Measurements from ENCODE around the gene NFIA.

The NFIA gene

DNA sequence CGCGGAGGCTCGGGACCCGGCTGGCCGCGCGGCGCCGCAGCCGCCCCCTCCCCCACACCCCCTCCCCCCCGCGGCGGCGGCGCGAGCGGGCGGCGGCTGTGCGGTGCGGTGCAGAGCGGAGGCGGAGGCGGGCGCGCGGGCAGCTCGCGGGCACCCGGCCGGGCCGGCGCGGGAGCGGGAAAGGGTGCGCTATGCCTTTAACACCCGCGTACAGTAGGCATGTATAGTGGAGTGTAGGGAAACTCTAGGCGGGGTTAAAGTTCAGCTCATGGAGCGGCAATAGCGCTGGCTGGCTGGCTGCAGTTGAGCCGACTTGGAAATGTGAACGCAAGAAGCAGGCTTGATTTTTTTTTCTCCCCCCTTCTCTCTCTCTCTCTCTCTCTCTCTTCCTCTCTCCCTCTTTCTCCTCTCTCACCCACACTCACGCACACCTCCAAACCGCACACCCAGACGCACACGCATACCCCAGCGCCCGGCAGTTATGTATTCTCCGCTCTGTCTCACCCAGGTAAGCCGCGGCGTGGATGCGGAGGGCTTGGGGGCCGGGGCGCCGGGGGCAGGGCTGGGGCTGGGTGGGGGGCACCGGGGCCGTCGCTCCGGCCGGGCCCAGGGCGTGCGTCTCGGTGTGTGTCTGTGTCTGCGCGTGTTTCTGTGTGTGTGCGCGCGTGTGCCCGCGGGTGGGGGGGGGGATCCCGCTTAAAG lies at the start of gene NFIA:
Gene NFIA, plus strand, starts transcription at position 251 of the 702 bp plus-strand sequence.
- DNase-seq: peak; percentile 23

DNA sequence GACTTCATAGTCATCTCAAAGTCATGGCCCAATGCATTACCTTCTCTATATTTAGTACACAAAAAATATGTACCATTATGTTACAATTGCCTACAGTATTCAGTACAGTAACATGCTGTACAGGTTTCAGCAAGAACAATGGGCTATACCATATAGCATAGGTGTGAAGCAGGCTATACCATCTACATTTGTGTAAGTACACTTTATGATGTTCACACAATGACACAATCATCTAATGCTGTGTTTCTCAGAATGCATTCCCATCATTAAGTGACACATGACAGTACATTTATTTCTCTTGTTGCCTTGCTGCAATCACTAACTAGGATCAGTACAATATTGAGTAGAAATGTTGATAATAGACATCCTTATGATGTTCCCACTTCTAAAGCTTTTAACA lies 46.5 kb upstream of the NFIA start:
- DNase-seq: no peak

DNA sequence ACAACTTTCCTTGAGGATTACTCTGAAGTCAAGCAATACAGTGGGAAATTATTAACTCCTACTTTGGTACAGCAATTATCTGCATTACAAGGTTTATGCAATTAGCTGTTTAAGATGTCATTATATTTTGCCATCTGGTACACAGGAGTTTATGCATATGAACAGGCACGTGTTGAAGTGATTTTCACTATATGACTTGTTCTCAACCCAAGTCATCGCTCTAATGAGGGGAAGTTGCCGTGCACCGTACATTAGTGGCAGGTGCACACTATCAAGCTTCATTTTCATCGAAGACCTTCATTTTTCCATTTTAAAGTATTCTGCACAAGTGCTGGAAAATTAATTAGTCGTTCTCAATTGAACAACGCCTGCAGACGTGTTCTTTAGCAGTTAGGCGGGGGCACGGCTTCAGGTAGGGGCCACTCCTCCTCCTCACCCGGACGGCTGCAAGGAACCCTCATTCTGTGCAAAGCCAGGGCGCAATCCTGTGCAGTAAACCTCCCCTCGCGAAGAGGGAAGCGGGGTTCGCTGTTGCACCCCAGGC lies 39.8 kb upstream of the NFIA start:
- DNase-seq: no peak

DNA sequence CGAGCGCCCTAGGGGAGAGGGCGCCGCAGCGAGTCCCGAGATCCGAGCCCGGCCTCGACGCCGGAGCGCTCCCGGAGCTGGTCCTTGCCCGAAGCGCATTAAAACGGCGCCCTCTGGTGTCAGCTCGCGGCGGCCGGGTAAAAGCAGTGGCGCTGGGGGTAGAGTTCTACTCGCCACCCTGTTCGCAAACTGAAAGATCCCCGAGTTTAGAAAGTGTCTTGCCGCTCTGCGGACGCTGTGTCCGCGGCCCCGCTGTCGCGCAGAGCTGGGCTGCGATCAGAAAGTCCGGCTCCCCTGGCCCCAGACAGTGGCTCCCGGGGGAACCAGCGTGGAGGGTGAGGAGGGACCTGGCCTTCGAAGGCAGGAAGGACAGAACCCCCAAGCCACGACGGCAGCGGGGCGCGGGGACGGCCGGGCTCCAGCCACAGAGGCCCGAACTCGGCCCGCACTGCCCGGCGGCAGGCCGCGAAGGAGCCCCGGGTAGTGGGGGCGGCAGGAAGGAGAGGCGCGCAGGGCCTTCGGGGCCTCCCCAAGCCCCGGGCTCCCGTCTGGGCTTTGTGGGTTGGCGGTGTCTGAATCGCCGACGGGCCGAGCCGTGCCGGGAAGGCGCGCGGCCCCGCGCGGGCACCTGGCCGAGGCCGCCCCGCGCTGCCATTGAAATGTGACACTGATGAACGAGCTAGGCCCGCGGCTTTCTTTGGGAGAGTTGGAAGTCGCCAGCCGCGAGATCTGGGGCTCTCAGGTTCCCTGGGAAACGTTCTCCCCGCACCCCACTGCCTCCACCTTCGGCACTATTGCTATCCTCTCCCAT lies 39.1 kb upstream of the NFIA start:
- peak; percentile 87 for DNase-seq

DNA sequence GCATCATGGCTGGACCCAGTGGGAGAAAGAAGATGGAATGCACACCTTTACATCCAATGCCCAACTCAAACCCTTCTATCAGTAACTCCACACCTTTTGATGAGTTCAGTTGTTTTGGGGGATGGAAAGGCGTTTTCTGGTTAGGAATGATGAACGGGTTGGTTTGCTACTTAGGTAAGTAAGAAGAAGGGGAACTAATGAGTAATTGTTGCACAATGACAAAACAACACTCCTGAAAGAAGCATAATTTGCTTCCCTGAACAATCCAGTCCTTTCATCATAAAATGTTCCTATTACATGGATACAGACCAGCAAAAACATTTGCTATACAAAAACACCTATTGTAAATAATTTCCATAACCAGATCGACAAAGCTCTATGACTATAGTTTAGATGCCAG lies 35.9 kb upstream of the NFIA start:
- no peak for DNase-seq

DNA sequence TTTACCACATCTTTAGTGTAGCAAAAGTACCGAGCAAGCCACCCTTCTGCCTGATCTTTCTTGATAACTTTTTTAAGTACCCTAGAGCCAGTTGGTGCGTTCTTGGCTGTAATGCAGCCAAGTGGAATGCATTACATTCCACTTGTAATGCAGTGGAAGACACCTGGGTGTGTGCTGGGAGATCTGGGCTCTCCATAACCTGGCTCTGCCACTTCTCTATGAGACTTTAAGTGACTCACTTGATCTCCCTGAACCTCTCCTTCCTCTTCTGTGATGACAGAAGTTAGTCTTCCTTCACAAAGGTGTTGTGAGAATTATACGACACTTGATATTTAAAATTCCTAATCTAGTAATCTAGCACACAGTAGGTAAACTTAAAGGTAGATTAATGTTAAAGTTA lies 35.3 kb upstream of the NFIA start:
- no peak for DNase-seq

DNA sequence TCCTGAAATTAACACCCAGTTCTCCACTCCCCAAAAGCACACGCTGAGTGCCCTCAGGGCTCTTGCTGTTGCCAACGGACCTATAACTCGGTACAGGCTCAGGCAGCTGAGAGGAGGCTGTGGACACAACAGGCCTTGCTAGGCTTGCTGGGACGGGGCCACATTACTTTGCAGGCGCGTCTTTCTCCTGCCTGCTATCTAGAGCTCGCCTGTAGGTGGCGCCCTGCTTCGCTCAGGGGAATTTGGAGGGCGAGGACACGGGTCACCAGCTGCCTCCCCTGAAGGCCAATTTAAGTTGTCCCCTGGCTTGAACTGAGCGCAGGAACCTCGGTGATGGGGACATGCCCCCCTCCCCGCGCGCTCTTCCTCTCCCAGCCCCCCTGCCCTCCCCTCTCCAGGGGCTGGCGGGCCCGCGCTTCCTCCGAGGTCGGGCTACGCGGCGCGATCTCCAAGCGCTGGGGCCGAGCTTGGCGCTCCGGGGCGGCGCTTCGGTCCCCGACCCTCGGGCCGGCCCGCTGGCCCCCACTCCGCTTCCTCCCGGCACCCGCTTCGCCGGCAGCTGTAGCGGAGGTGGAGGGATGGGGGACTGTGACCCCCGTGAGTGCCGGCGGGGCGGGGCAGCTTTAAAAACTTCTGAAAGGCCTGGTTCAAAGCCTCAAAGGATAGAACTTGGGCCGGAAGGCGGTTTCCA lies 32.4 kb upstream of the NFIA start:
- peak; percentile 90 for DNase-seq

DNA sequence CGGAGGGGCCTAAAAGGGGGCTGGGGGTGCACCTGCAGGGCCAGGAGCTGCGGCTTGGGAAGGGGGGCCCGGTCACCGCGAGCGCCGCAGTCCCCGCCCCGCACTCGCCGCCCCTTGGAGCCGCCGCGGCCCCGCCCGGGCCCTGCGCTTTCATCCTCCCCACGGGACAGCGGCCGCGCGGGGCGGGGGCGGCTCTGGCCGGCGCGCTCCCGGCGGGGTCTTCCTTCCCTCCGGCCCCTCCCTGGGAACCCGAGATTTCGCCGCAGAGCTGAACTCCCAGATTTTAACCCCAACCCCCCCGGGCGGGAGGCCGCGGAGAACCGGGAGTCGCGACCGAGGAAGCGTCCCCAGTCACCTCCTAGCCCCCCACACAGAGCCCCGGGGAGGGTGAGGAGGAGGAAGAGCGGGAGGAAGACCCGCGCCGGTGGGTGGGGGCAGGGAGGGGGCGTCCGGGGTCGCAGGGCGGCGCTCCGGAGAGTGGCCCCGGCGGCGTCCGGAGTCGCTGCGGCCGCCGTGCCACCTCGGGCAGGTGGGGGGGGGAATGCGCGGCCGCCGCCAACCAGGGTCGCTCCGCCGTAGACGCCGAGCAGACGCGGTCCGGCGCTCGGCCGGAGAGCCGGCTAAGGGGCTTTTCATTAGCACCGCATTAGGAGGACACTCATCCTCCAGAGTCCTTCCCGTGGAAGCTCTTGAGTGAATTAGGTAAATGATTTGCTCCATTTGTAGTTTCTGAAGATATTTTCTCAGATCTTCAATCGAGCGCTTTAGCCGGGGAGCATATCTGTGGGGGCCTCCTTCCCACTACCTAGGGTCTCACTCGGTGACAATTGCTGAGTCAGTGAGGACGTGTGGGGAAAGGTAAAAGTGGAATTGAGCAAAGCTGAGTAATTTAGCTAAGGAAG lies 31.6 kb upstream of the NFIA start:
- DNase-seq: no peak

DNA sequence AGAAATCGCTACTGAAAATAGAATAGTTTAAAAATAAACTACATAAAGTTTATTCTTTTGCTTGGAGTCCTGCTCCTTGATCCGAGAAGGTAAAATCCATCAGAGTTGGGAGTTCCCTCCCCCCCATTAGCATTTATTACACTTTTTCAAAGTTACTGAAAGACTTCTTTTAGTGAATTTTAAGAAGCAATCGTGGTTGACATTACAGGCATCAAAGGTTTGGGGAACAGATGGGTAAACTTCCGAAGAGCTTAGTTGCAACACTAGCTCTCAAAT lies 31.0 kb upstream of the NFIA start:
- DNase-seq: no peak

DNA sequence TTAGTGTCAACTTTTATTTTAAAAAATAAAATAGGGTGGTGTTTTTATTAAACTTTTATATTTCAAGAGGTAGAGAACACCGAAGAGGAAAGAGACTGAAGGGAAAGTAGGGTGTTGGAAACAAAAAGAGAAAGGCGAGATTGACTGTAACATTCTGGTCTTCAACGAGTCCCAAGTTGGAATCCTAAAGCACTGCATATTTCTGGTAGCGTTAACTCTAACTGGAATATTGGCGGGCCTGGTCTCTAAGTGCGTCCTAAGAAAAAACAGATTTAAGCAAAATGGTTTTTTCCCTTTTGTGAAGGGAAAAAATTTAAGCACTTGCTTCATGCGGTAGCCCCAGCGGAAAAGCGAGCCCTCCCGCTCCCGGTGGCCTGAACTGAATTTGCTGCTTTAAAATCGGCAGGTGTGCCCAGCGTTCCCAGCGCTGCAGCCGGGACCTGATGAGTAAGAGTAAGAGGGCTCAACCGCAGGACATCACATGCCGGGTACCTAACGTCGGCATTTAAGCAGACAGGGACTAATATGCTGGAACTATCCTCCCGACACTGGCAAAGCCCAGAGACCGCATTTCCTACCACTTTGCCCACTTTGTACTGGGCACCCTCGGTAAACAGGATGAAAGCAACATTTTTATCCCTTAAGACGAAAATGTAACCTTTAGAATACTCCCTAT lies 30.5 kb upstream of the NFIA start:
- DNase-seq: no peak

DNA sequence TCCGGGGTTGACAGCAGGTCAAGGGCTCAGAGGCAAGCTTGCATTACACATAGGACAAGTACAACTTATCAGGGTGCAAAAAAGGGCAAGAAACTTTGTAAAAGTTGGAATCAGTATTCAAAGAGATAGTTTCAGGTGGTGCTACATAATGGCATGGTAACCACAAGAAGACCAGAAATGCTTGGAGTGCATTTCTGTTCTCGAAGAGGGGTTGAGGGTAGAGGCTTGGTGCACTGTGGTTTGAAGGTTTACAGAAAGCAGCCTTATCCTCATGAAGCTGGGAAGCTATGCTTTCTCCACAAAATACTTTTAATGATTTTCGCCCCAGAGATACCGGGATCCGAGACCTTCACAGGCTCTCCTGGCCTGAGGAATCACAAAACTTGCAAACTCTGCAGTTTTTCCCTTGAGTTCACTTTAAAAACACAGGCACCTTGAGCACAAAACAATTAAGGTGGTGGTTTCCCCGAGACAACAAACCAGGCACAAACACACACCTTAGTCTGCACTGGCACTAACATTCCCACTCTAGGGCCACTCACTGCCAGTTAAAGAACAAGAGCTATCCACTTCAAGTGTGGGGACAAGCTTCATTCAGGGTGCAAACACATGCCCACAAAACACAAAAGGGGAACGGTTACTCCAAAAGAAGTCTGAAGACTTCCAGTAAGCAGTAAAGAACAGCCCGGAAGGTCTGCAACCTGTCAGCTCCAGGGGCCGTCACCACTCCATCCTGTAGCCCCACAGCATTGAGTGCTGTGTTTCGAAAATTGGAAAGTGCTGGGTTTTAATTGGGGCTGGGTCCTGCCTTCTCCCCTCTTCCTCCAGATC lies 29.8 kb upstream of the NFIA start:
- no peak for DNase-seq

DNA sequence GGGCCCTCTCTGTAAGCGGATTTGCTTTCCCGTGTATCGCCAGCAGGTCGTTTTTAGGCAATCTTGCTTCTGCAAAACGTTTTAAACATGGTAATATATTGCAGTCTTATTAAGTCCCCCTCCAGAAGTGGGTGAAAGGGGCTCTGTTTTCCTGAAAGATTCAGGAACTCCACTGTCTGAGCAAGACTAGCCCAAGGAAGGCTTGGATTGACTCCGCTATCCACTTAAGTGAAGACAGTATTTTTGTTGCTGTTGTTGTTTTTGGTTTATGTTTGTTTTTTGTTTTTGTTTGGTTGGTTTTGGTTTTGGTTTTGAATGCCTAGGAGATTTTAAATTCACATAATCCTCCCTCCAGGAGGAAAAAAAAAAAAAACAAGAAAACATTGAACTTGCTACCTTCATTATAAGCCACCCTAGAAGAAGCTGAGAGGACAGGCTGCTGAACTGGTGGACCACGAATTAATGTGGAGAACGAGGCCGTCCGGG lies 29.1 kb upstream of the NFIA start:
- DNase-seq: no peak

DNA sequence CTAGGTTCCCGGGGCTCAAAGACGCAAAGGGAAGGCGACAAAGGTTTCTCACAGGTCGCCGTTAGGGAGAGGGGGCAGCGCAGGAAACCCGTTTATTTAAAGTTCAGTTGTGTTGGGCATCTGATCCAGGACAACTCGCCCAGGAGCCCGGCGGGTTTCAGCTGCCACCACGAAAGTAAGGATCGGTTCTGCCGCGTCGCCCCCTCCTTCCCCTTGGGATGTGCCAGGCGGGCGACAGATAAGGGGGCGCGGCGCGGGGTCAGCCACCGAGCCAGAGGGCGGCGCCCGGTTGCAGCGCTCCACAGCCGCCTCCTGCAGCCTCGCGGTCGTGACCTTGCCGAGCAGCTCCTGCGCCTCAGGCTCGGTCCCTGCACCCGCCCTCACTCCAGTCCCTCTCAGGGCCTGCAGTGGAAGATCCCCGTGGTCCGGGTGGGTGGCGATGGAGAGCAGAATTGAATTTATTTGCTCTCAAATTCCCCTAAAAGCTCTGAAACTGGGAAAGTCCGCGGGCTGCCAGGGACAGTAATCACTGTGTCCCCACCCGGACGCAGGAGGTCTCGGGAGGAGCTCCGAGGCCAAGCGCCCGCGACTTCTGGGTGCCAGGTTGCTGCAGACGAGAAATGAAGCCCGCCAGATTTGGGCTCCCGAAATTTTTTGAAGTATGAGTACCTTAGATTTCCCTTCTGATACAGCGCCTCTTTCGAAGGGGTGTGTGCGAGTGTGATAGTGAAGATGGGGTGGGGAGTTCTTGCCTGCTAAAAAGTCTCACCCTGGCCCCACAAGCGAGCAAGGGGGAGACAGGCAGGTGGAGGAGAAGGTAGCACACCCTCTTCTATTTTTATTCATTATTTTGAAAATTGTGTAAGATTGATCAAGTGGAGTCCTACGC lies 28.4 kb upstream of the NFIA start:
- no peak for DNase-seq

DNA sequence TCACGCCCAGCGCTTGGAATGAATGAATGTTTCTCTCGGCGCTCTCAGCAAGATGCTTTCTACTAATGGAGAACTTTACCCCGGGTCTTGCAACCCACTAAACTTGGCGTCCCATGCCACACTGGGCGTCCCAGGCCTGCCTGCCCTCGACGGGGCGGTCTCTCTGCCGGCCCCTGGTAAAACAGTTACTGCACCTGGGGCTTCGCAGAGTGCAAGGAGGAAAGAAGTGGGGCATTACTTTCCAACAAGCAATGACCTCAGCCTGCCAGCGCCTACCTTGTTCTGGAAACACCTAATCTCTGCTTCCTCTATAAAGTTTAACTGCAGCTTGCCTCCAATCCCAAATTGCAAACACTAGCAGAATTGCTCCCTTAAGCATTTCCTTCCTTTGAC lies 27.8 kb upstream of the NFIA start:
- no peak for DNase-seq

DNA sequence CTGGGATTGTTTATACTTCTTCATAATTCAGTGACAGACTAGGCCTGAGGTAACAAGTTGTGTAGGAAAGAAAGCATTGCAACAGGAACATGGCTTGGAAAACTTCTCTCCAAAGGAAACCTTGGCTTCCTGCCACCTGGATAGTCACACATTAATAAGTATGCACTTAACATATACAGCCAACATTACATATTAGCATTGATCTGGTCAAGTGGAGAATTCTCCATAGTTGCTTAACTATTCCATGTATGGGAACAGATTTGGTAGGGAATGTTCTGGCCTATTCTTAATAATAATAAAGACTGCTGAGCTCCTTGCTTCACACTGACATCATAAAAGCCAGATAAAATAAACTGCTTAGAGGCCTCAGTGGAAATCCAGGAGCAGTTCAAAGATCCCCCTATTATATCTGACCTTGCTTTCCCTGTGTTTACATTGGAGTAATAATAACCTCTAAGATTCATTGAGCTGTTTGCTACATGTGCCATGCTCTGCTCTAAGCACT lies 27.2 kb upstream of the NFIA start:
- no peak for DNase-seq

DNA sequence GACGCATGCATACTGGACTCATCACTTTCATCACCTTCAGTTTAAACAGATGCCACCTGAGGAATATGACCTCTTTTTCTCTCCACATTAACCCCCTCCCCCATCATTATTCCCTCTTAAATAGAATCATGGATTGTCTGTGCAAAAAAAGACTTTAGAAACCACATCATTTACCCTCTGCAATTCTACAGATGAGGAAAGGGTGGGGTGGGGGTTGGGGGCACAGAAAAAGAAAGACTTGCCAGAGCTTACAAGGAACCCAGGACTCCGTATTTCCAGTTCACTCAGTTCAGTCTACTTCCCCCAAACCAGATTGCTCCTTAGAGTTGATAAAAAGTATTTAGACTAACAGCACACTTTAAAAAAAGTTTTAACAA lies 26.2 kb upstream of the NFIA start:
- no peak for DNase-seq

DNA sequence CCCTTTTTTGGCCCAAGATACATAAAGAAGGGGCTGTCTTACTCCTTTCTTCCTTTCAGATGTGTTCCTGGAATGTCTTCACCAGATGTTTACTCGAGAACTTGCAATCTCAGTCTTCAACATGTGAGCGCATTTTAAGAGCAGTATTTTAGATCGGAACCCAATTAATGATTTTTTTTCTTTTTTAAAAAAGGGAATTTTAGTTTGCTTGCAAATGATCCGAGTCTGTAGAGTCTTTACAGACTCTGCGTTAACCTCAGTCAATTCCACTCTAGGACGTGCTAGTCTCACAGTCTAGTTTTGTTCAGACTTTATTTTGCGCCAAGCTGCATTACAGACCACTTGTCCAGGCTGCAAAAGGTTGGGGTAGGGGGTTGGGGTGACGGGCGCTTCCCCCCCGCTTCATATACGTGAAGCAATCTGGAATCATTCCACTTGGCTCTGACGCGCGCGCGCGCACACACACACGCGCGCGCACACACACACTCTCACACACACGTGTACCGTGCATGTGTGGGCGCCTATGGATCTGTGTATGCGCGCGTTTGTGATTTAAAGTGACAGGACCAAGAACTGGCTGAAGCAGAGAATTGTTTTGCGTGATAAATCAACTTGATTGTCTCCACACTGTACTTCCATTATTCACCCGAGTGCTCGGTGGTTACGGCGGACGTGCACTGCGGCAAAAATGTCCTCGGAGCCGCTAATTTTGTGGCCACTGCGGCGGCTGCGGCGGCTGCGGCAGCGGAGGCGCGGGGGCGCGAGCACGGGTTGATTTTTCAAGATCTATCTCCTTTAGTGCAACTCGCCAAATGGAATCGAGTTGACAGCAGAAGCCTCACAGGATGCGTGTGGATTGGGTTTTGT lies 25.6 kb upstream of the NFIA start:
- peak; percentile 54 for DNase-seq

DNA sequence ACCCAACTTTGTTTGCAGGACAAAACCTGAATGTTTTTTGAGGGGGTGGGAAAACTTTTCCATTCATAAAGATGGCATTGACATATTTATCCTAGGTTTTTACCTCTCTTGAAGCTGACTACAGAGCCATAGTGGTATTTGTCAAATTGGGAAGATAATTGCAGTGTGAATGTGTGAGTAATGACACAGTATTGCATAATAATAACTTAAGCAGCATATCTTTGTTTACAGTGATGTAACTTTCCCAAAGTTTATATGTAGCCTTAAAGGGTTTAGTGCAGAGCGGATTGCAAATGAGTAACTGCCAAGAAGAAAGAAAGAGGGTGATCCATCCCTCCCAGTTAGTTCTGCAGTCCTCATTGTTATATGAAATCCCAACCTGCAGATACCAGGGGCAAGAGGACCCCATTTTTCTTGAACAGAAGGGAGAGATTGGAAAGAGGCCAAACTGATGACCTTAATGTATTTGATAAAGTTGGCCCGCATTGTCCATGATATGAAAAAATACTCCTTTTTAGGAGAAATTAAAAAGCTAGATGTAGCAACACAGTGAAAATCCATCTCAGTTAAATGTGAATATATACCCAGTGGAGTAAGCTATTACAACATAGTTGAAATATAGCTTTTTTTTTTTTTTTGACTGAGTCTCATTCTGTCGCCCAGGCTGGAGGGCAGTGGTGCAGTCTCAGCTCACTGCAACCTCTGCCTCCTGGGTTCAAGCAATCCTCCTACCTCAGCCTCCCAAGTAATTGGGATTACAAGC lies 23.7 kb upstream of the NFIA start:
- DNase-seq: no peak

Measured in activated CD8-positive, alpha-beta memory T cell treated with anti-CD3 and anti-CD28 coated beads, Interleukin-2, amount 50 U/mL, for 4 hours (primary cell).